ENCODE measurements around the gene GSKIP. TPM values are rescaled to one million over a fixed set of nuclear protein-coding genes. Genes with fewer than 3 reads are reported as not detected.

The GSKIP gene
- total RNA-seq, 2 donors from 2014 or later, result 43.7 to 44.4 TPM

GRCh38 chr14:96405677-96406076, 42.4 kb downstream of the GSKIP start:
- Histone ChIP-seq H3K27ac (ENCODE audit: low read depth, low read length) (no peak overlapping the region), H3K4me3 (ENCODE audit: low read length) (no peak overlapping the region), H3K36me3 (ENCODE audit: control insufficient read depth, insufficient read depth, low read length) (no peaks in the 10 kb centered on the region), H3K27me3 (ENCODE audit: control insufficient read depth, insufficient read depth, low read length, poor library complexity, severe bottlenecking) (no peaks in the 10 kb centered on the region), H3K9ac (ENCODE audit: extremely low read depth, low read length, poor library complexity, severe bottlenecking) (no peak overlapping the region), H3K9me3 (ENCODE audit: control insufficient read depth, low read length) (no peaks in the 10 kb centered on the region), H3K4me1 (ENCODE audit: control insufficient read depth, insufficient read depth, low read length) (no peaks in the 10 kb centered on the region)
- TF ChIP-seq, protein P1, sequence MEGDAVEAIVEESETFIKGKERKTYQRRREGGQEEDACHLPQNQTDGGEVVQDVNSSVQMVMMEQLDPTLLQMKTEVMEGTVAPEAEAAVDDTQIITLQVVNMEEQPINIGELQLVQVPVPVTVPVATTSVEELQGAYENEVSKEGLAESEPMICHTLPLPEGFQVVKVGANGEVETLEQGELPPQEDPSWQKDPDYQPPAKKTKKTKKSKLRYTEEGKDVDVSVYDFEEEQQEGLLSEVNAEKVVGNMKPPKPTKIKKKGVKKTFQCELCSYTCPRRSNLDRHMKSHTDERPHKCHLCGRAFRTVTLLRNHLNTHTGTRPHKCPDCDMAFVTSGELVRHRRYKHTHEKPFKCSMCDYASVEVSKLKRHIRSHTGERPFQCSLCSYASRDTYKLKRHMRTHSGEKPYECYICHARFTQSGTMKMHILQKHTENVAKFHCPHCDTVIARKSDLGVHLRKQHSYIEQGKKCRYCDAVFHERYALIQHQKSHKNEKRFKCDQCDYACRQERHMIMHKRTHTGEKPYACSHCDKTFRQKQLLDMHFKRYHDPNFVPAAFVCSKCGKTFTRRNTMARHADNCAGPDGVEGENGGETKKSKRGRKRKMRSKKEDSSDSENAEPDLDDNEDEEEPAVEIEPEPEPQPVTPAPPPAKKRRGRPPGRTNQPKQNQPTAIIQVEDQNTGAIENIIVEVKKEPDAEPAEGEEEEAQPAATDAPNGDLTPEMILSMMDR (conservative IDR thresholded peaks at IDR 0.05), result no peak
- H3K4me3 Mint-ChIP-seq, result no peak overlapping the region
- H3K27me3 Mint-ChIP-seq (ENCODE audit: insufficient read depth), result no peaks in the 10 kb centered on the region
- no peak for DNase-seq
- no peaks in the 10 kb centered on the region for H3K9me3 Mint-ChIP-seq
- WGBS, 2 experiments (ENCODE audit: insufficient coverage in 1 of 2, insufficient read length in 1 of 2), result 88% methylated on average over 1 of the region's 1 CpG; no CpG with 5 or more reads in 1 of the 2 experiments
- H3K4me1 Mint-ChIP-seq, result no peaks in the 10 kb centered on the region
- H3K27ac Mint-ChIP-seq, result no peak overlapping the region
- no peaks in the 10 kb centered on the region for H3K36me3 Mint-ChIP-seq (ENCODE audit: low read depth)

DNA sequence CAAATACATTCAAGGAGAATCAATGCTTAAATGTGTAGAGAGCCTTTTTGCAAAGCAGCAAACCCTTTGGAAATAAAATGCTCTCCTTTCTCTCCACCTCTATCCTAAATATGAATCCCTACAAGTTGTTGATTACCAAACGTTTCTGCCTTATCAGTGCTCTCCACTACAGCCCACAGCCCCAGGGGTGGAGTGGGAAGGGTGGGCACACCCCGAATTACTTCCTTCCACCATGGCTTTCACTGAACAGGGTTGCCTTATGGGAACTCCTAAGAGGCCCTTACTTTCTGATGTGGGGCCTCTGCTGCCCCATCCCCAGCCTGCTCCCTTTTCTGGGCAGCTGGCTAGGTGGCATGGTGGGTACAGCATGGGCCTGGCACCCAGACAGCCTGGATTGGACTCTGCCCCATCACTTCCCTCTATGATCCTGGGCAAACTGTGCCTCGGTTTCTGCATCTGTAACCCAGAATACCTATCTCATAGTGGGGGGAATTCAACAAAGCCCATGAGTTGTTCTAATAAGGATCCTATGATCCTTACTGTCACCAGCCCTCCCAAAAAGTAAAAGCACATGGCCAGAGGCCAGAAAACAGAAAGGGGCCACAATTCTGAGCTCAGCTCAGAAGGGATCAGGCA, 44.7 kb downstream of the GSKIP start:
- Mint-ChIP-seq H3K9me3 (no peaks in the 10 kb centered on the region), H3K27me3 (ENCODE audit: insufficient read depth) (peaks cover 2% of the 10 kb centered on the region), H3K4me3 (no peak overlapping the region), H3K36me3 (ENCODE audit: low read depth) (no peaks in the 10 kb centered on the region), H3K27ac (no peak overlapping the region), H3K4me1 (peaks cover 6% of the 10 kb centered on the region)
- no peak for DNase-seq
- no peaks in the 10 kb centered on the region for H3K4me1 ChIP-seq (ENCODE audit: control insufficient read depth, insufficient read depth, low read length)
- 79% methylated on average over 3 of the region's 3 CpGs; no CpG with 5 or more reads in 1 of the 2 experiments for WGBS, 2 experiments (ENCODE audit: insufficient coverage in 1 of 2, insufficient read length in 1 of 2)
- no peaks in the 10 kb centered on the region for H3K9me3 ChIP-seq (ENCODE audit: control insufficient read depth, low read length)
- no peak overlapping the region for H3K27ac ChIP-seq (ENCODE audit: low read depth, low read length)
- no peaks in the 10 kb centered on the region for H3K27me3 ChIP-seq (ENCODE audit: control insufficient read depth, insufficient read depth, low read length, poor library complexity, severe bottlenecking)
- no peaks in the 10 kb centered on the region for H3K36me3 ChIP-seq (ENCODE audit: control insufficient read depth, insufficient read depth, low read length)
- TF ChIP-seq, protein P1 (conservative IDR thresholded peaks at IDR 0.05), result no peak
- H3K9ac ChIP-seq (ENCODE audit: extremely low read depth, low read length, poor library complexity, severe bottlenecking), result no peak overlapping the region
- H3K4me3 ChIP-seq (ENCODE audit: low read length), result no peak overlapping the region

DNA sequence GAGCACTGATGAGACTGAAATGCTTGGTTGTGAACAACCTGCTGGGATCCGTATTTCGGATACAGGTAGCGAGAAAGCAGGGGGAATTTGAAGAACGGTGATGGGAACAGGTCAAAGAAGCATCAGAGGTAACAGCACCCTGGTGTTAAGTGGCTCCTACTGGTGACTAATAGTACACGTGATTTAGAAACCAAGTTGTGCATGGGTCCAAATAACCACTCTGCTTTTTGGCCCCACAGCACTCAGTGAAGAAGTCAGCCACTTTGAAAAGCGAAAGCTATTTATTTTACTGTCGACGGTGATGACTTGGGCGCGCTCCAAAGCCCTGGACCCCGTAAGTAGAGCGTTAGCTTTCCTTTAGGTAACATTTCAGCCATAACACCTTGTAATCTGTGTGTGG, 45.3 kb downstream of the GSKIP start:
- Mint-ChIP-seq H3K4me3 (no peak overlapping the region), H3K4me1 (peaks cover 6% of the 10 kb centered on the region), H3K9me3 (no peaks in the 10 kb centered on the region), H3K27me3 (ENCODE audit: insufficient read depth) (peaks cover 6% of the 10 kb centered on the region), H3K36me3 (ENCODE audit: low read depth) (no peaks in the 10 kb centered on the region), H3K27ac (no peak overlapping the region)
- WGBS, 2 experiments (ENCODE audit: insufficient coverage in 1 of 2, insufficient read length in 1 of 2), result 92 to 93% methylated on average over 12 of the region's 12 CpGs
- Histone ChIP-seq H3K27me3 (ENCODE audit: control insufficient read depth, insufficient read depth, low read length, poor library complexity, severe bottlenecking) (no peaks in the 10 kb centered on the region), H3K4me3 (ENCODE audit: low read length) (no peak overlapping the region), H3K4me1 (ENCODE audit: control insufficient read depth, insufficient read depth, low read length) (no peaks in the 10 kb centered on the region), H3K9ac (ENCODE audit: extremely low read depth, low read length, poor library complexity, severe bottlenecking) (no peak overlapping the region), H3K9me3 (ENCODE audit: control insufficient read depth, low read length) (no peaks in the 10 kb centered on the region), H3K27ac (ENCODE audit: low read depth, low read length) (no peak overlapping the region), H3K36me3 (ENCODE audit: control insufficient read depth, insufficient read depth, low read length) (no peaks in the 10 kb centered on the region)
- TF ChIP-seq, protein P1 (conservative IDR thresholded peaks at IDR 0.05), result no peak
- DNase-seq, result no peak
